GM12874 (cell line): ENCODE results near the gene GNAS.

Experiments
- CTCF ChIP-seq: IDR thresholded peaks from 2 replicates; pipeline ENCODE4 v1.5.1; 2011; ENCODE audit warnings: low read depth, mild to moderate bottlenecking, control low read depth, low read length, moderate library complexity; ENCODE audit not compliant: insufficient read depth

Gene GNAS

GRCh38 chr20:58832457-58832856, 20.1 kb upstream of the GNAS start:
- TF ChIP-seq CTCF: no peak

- TF ChIP-seq CTCF: no peak
Observed at GRCh38 chr20:58833921-58834320, 18.6 kb upstream of the GNAS start.

- TF ChIP-seq CTCF: no peak
Observed at GRCh38 chr20:58835231-58835630, 17.3 kb upstream of the GNAS start.

GRCh38 chr20:58836616-58837204, 15.8 kb upstream of the GNAS start:
- TF ChIP-seq CTCF: no peak

DNA sequence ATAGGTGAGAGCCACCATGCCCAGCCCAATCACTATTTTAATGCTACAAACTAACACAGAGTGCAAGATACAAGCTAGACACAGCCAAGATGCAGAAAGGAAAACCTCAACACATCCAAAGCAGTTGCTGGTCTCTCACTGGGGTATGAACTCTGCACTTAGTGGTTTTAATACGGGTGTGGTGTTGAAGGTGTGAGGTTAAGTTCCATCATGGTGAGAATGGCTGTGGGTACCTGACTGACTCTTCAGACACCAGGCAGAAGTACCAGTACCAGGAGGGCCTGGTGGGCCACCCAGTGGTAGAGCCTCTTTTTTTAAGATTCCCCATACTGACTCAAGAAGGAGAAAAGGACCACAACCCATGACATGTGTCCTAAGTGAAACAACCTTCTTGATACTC, 14.8 kb upstream of the GNAS start:
- TF ChIP-seq CTCF: no peak

DNA sequence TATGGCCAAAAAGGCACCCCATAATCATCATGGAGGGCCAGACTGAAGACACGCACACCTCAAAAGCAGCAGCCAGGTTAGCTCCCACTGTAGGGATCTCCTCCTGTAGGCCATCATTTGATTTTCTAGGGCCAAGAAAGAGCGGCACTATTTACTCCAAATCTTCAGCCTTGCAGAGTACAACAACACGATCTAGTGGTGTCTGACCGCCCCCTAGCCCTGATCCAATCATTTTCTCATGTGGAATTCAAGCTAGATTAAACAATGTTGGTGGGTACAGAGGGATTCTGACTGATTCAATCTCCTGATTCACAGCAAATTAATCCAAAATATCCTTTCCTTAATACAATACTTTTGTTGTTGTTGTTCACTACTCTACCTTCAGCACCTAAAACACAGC, 14.3 kb upstream of the GNAS start:
- TF ChIP-seq CTCF: no peak

GRCh38 chr20:58839474-58839874, 13.0 kb upstream of the GNAS start:
- peak; percentile 33 for TF ChIP-seq CTCF
